WERI-Rb-1 (cell line): ENCODE measurements around the gene CCDC137.
A peak's percentile ranks its signal among the peaks of the same experiment; 100 is the strongest.

Source experiments
- DNase-seq: peaks from one replicate; pipeline ENCODE4 v3.0.0-alpha.2; 2020
- H3K27ac ChIP-seq: fragments of 250-450 bp; sonication (Bioruptor Pico); 2 replicates; pipeline ENCODE4 v1.5.1; 2020; ENCODE audit warnings: mild to moderate bottlenecking, moderate library complexity
- H3K27me3 ChIP-seq: fragments of 250-450 bp; sonication (Bioruptor Pico); 2 replicates; pipeline ENCODE4 v1.5.1; 2021; ENCODE audit warnings: mild to moderate bottlenecking, low read depth, moderate library complexity; ENCODE audit not compliant: insufficient read depth, severe bottlenecking
- H3K36me3 ChIP-seq: fragments of 250-450 bp; sonication (Bioruptor Pico); 2 replicates; pipeline ENCODE4 v1.5.1; 2020; ENCODE audit warnings: mild to moderate bottlenecking, moderate library complexity
- H3K4me3 ChIP-seq: 2 replicates; pipeline ENCODE4 v1.5.1; 2011; ENCODE audit warnings: low read depth, mild to moderate bottlenecking, control low read depth, low read length
- H3K9me3 ChIP-seq: fragments of 250-450 bp; sonication (Bioruptor Pico); 2 replicates; pipeline ENCODE4 v1.5.1; 2021; ENCODE audit warnings: mild to moderate bottlenecking, moderate library complexity; ENCODE audit not compliant: severe bottlenecking
- TF ChIP-seq, protein P1 (sequence below): IDR thresholded peaks from 2 replicates; pipeline ENCODE4 v1.5.1; 2011; ENCODE audit warnings: low read depth, mild to moderate bottlenecking, control low read depth, inconsistent platforms, low read length

CCDC137 gene

DNA sequence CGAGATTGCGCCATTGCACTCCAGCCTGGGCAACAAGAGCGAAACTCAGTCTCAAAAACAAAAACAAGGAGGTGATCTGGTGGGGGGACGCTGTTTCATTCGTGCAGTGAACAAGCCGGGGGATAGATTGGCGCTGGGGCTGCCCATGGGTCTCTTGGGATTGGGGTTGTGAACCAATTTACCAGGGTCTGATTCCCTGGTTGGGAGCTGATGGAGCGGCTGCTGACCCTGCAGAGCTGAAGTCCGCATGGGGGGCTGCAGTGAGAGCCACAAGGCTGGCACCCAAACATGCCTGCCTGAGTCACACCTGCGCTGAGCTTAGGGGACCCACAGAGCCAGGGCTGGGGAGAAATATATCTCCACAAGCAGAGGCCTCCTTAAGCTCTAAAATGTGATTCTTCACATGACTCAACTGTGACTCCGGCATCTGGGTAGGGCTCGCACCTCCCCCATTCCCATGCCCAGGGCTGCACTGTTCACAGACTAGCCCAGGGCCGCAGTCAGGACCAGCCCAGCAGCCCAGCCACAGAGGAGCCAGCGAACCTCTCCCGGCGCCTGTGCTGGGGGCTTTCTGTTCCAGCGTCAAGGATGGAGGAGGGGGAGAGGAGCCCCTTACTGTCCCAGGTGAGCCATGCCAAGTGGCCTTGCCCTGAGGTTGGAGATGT lies 24.6 kb upstream of the CCDC137 start:
- TF ChIP-seq, protein P1, sequence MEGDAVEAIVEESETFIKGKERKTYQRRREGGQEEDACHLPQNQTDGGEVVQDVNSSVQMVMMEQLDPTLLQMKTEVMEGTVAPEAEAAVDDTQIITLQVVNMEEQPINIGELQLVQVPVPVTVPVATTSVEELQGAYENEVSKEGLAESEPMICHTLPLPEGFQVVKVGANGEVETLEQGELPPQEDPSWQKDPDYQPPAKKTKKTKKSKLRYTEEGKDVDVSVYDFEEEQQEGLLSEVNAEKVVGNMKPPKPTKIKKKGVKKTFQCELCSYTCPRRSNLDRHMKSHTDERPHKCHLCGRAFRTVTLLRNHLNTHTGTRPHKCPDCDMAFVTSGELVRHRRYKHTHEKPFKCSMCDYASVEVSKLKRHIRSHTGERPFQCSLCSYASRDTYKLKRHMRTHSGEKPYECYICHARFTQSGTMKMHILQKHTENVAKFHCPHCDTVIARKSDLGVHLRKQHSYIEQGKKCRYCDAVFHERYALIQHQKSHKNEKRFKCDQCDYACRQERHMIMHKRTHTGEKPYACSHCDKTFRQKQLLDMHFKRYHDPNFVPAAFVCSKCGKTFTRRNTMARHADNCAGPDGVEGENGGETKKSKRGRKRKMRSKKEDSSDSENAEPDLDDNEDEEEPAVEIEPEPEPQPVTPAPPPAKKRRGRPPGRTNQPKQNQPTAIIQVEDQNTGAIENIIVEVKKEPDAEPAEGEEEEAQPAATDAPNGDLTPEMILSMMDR, result no peak
- no peak overlapping the region; the same call in 1 of the 2 replicates for H3K27ac ChIP-seq
- no peaks in the 10 kb centered on the region for H3K27me3 ChIP-seq
- no peaks in the 10 kb centered on the region for H3K9me3 ChIP-seq
- DNase-seq, result peak; percentile 36
- no peaks in the 10 kb centered on the region for H3K36me3 ChIP-seq
- no peak overlapping the region for H3K4me3 ChIP-seq

DNA sequence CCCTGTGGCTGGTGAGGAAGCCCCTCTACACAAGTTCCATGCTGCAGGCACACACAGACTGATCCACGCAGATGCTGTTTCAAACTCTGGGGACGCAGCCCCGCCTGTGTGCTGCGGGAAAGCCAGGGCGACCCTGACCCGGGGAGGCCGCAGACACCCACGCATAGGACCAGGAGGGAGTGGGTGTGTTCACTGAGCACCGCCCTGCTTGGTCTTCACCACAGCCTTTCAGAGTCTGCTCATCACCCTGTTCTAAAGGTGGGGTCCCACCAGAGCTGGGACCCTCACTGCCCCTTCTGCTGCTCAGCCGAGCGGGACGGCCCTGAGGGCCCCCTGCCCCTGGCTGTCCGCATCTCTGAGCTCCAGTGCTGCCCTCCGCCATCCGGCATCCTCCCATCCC lies 22.0 kb upstream of the CCDC137 start:
- DNase-seq, result no peak

DNA sequence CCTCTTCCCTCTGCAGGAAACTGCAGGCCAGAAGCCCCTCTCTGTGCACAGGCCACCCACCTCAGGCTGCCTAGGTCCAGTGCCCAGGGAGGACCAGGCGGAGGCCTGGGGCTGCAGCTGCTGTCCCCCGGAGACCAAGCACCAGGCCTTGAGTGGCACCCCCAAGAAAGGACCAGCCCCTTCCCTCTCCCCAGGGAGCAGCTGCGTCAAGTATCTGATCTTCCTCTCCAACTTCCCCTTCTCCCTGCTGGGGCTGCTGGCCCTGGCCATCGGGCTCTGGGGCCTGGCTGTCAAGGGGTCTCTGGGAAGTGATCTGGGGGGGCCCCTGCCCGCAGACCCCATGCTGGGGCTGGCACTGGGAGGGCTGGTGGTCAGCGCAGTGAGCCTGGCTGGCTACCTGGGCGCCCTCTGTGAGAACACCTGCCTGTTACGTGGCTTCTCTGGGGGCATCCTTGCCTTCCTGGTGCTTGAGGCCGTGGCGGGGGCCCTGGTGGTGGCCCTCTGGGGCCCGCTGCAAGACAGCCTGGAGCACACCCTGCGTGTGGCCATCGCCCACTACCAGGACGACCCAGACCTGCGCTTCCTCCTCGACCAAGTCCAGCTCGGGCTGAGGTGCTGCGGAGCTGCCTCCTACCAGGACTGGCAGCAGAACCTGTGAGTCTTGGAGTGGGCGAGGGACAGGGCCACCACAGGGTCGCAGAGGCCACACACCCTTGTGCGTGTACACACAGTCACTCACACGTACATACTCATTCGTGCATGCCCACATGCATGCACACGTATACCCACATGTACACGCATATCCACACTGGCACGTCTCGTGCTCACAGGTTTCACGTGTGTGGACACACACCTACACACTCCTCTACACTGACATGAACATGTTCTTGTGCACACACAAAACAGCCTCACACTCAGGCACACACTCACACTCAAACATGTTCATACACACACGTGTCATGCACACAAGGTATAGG lies 21.3 kb upstream of the CCDC137 start:
- TF ChIP-seq, protein P1, result no peak
- peaks cover 11% of the 10 kb centered on the region for H3K9me3 ChIP-seq
- no peak for DNase-seq
- H3K4me3 ChIP-seq, result no peak overlapping the region
- no peaks in the 10 kb centered on the region for H3K27me3 ChIP-seq
- H3K27ac ChIP-seq, result no peak overlapping the region
- no peaks in the 10 kb centered on the region for H3K36me3 ChIP-seq

More for the DNA sequence above, 22.0 kb upstream of the CCDC137 start:
- TF ChIP-seq, protein P1, result no peak
- Histone ChIP-seq H3K4me3 (no peak overlapping the region), H3K27ac (no peak overlapping the region), H3K27me3 (no peaks in the 10 kb centered on the region), H3K36me3 (no peaks in the 10 kb centered on the region), H3K9me3 (peaks cover 11% of the 10 kb centered on the region)

DNA sequence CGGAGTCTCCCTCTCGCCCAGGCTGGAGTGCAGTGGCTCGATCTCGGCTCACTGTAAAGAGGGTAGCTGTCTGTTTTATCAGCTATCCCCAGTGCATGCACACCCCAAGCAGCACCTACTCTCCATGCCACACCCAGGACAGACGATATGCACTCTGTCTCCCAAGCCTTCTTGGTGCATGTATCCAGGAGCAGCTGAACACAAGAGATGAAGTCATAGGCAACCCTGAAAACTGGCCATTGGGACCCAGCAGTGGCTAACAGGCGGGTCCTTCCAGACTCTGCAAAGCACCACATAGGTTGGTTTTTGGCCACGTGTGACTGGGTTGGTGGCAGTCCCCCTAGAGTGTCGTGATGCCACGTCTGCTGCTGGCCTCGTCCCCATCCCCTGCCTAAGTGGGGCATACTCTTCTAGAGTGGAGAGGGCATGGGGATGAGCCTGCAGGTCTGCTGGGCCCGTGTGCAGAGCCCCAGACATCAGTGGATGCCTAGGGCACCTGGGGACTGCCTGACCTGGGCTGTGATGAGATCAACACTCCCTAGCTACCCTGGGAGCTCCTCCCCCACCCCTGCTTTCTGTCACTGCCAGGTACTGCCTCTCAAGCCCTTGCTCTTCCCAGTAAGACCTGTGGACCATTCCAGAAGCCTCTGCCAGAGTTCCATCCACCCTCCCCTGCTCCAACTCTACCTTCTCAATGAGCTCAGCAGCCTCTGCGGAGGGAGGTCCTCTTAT lies 19.5 kb upstream of the CCDC137 start:
- no peak for DNase-seq
- Histone ChIP-seq H3K36me3 (no peaks in the 10 kb centered on the region), H3K27ac (no peak overlapping the region), H3K27me3 (no peaks in the 10 kb centered on the region), H3K9me3 (peaks cover 11% of the 10 kb centered on the region), H3K4me3 (no peak overlapping the region)
- TF ChIP-seq, protein P1, result no peak

DNA sequence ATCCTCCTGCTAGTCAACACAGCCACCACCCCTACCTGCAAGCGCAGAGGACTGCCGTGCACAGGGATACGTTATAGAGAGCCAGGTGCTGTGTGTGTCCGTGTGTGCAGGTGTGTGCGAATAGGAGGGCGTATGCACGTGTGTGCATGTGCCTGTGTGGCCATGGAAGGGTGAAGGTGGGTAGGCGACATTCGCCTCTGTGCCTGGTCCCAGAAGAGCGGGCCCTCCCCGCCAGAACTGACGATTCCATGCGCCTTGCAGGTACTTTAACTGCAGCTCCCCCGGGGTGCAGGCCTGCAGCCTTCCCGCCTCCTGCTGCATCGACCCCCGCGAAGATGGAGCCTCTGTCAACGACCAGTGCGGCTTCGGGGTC lies 18.9 kb upstream of the CCDC137 start:
- Histone ChIP-seq H3K27me3 (no peaks in the 10 kb centered on the region), H3K9me3 (peaks cover 11% of the 10 kb centered on the region), H3K36me3 (no peaks in the 10 kb centered on the region), H3K27ac (no peak overlapping the region), H3K4me3 (no peak overlapping the region)
- DNase-seq, result no peak
- TF ChIP-seq, protein P1, result no peak
